K562 (cell line): Measurements from ENCODE around the gene MAP3K6. TPM values are rescaled to one million over a fixed set of nuclear protein-coding genes. Genes with fewer than 3 reads are reported as not detected.

ENCODE experiments used
- ARHGAP35 ChIP-seq: fragments of 450-650 bp; IDR thresholded peaks from 2 replicates; pipeline ENCODE4 v1.6.1; 2018; ENCODE audit not compliant: partially characterized antibody
- HDAC1 ChIP-seq, 2 experiments: fragments of 450-650 bp; IDR thresholded peaks; 2 replicates each; pipeline ENCODE4 v1.6.1; 2016 to 2017; ENCODE audit warnings: inconsistent platforms in 1 of 2, mild to moderate bottlenecking in 1 of 2, moderate library complexity in 1 of 2
- IRF9 ChIP-seq: fragments of 450-650 bp; IDR thresholded peaks from 2 replicates; pipeline ENCODE4 v1.6.1; 2016; ENCODE audit warnings: missing biosample characterization, missing genetic modification characterization
- KLF16 ChIP-seq: IDR thresholded peaks from 2 replicates; pipeline ENCODE4 v1.6.1; 2016; ENCODE audit warnings: antibody characterized with exemption
- MAFF ChIP-seq: IDR thresholded peaks from 2 replicates; pipeline ENCODE4 v1.6.1; 2012; ENCODE audit warnings: low read length, improper control_type of control experiment
- MAZ ChIP-seq, 2 experiments: fragments of 450-650 bp in 1 of 2; sonication (generic) in 1 of 2; formaldehyde crosslinking; IDR thresholded peaks in 1 of 2; conservative IDR thresholded peaks in 1 of 2; 2 replicates each; pipeline versions ENCODE4 v1.4.0 to v1.5.0; 2020; ENCODE audit warnings: mild to moderate bottlenecking in 1 of 2, missing genetic modification reagents in 1 of 2
- PBX2 ChIP-seq, 2 experiments: IDR thresholded peaks in 1 of 2; conservative IDR thresholded peaks in 1 of 2; 2 replicates each; pipeline ENCODE4 v1.6.1; 2016; ENCODE audit warnings: low read depth in 2 of 2, mild to moderate bottlenecking in 1 of 2, missing compliant biosample characterization in 1 of 2, missing genetic modification characterization in 1 of 2, moderate library complexity in 1 of 2
- SIN3A ChIP-seq, 2 experiments: fragments of 150-350 bp in 1 of 2; IDR thresholded peaks; 2 replicates each; pipeline ENCODE4 v1.6.1; 2011 to 2016; ENCODE audit warnings: borderline replicate concordance in 2 of 2, low read depth in 2 of 2, low read length in 2 of 2, mild to moderate bottlenecking in 2 of 2, moderate library complexity in 2 of 2; ENCODE audit not compliant: control insufficient read depth in 1 of 2
- SOX6 ChIP-seq: fragments of 450-650 bp; IDR thresholded peaks from 2 replicates; pipeline ENCODE4 v1.6.1; 2014; ENCODE audit warnings: mild to moderate bottlenecking
- TEAD1 ChIP-seq, 2 experiments: fragments of 450-650 bp in 1 of 2; sonication (generic) in 1 of 2; formaldehyde crosslinking; IDR thresholded peaks; 2 replicates each; pipeline versions ENCODE4 v1.4.0 to v1.8.0; 2020 to 2022; ENCODE audit warnings: mild to moderate bottlenecking in 2 of 2, missing genetic modification reagents in 1 of 2
- ZBTB33 ChIP-seq: sonication (generic); formaldehyde crosslinking; IDR thresholded peaks from 2 replicates; pipeline ENCODE4 v1.8.1; 2023; ENCODE audit warnings: mild to moderate bottlenecking, missing genetic modification reagents
- ZHX1 ChIP-seq: fragments of 150-350 bp; conservative IDR thresholded peaks from 2 replicates; pipeline ENCODE4 v1.6.1; 2014; ENCODE audit warnings: low read length
- ZNF212 ChIP-seq: fragments of 450-650 bp; formaldehyde crosslinking; IDR thresholded peaks from 2 replicates; pipeline ENCODE4 v1.4.0; 2020; ENCODE audit warnings: mild to moderate bottlenecking
- ZNF444 ChIP-seq: fragments of 250-450 bp; sonication (Bioruptor Pico); IDR thresholded peaks from 2 replicates; pipeline ENCODE4 v1.4.0; 2020; ENCODE audit warnings: mild to moderate bottlenecking, moderate library complexity
- polyA plus RNA-seq, 8 experiments: library from polyadenylated mRNA; depleted of rRNA in 4 of 8; stranded (reverse) in 5 of 8; unstranded in 3 of 8; fragments of >200 nt; fragmentation: Nextera tagmentation in 2 of 8; fragmentation: Illumina TruSeq in 1 of 8; extraction: Ambion mirVana in 2 of 8; extraction: Trizol in 1 of 8; gene quantifications; 2 replicates each; pipeline versions ENCODE4 v1.2.1 to v1.2.3, GENCODE V29; 2011 to 2014; ENCODE audit warnings: inconsistent platforms in 1 of 8, missing spikeins in 1 of 8
- total RNA-seq, 7 experiments: library from RNA; depleted of rRNA in 6 of 7; stranded (reverse); fragments of >200 nt in 6 of 7; fragmentation: Illumina TruSeq in 2 of 7; extraction: Trizol in 2 of 7; gene quantifications; 2 replicates each; pipeline versions ENCODE4 v1.2.1 to v1.2.3, GENCODE V29; 2011 to 2021; ENCODE audit warnings: low replicate concordance in 1 of 7

Gene MAP3K6
- total and polyA plus RNA-seq, 9 of the 15 experiments (the other 6 are each of a cell fraction or from before 2014, with no cell fraction given) = 0.99 to 21.9 (median 7.0) TPM

- TF ChIP-seq ZBTB33 (CRISPR knock-in tag) (no peak), MAZ (CRISPR knock-in tag; conservative IDR thresholded peaks at IDR 0.05 in 1 of 2, IDR thresholded peaks at IDR 0.05 in 1 of 2) (peak; percentile 34 to 69; a peak in 2 of 4 replicates), SOX6 (no peak), MAFF (no peak), ZHX1 (no peak), SIN3A (IDR thresholded peaks at IDR 0.05; ENCODE audit: borderline replicate concordance in 2 of 2, control insufficient read depth in 1 of 2, low read depth in 2 of 2, low read length in 2 of 2) (0 out of 4 replicates have a peak, but pooled peaks have one; percentile 43 to 63), ZNF212 (CRISPR knock-in tag) (no peak), PBX2 (CRISPR knock-in tag; IDR thresholded peaks at IDR 0.05; ENCODE audit: low read depth) (no peak), PBX2 (tag; conservative IDR thresholded peaks at IDR 0.05; ENCODE audit: low read depth) (no peak), TEAD1 (CRISPR knock-in tag; IDR thresholded peaks at IDR 0.05) (peak; percentile 12 to 46; a peak in 1 of 4 replicates), KLF16 (peak; percentile 36; the same call in 1 of the 2 replicates), IRF9 (tag) (no peak), HDAC1 (IDR thresholded peaks at IDR 0.05) (no peak), ZNF444 (no peak), ARHGAP35 (no peak)
Measured at GRCh38 chr1:27366411-27367159, at the start of gene MAP3K6 (continued).
